Muscle of arm (tissue), 12 donors: Measurements from ENCODE around the gene HOPX. TPM values are rescaled to one million over a fixed set of nuclear protein-coding genes. Genes with fewer than 3 reads are reported as not detected.
"Not testable (repeated sequence)": the region's sequence is repeated elsewhere in the genome, so short reads cannot be mapped to it uniquely, and the experiment has no call there.

Experiments
- DNase-seq: peaks from one replicate; pipeline ENCODE4 v3.0.0-alpha.2; 2013
- polyA plus RNA-seq, 12 donors: library from polyadenylated mRNA; unstranded; fragments of 120-200 nt; gene quantifications; one replicate each; pipeline ENCODE4 v1.2.1, GENCODE V29; 2013; ENCODE audit not compliant: insufficient read length in 12 of 12

HOPX gene
- polyA plus RNA-seq, 12 donors = 16.9 to 39.2 (median 29.5) TPM; not detected in 1

DNA sequence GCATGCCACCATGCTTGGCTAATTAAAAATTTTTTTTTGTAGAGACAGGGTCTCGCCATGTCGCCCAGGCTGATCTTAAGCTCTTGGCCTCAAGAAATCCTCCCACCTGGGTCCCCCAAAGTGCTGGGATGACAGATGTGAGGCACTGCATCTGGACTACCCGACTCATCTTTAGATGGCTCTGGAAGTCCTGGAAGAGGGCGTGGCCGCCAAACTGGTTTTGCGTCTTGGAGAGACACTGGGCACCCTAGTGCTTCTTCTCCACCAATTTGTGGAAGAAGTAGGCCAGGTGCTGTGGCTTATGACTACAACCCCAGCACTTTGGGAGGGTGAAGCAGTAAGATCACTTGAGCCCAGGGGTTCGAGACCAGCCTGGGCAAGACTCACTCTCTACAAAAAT is 47.6 kb downstream of the HOPX start:
- no peak for DNase-seq

DNA sequence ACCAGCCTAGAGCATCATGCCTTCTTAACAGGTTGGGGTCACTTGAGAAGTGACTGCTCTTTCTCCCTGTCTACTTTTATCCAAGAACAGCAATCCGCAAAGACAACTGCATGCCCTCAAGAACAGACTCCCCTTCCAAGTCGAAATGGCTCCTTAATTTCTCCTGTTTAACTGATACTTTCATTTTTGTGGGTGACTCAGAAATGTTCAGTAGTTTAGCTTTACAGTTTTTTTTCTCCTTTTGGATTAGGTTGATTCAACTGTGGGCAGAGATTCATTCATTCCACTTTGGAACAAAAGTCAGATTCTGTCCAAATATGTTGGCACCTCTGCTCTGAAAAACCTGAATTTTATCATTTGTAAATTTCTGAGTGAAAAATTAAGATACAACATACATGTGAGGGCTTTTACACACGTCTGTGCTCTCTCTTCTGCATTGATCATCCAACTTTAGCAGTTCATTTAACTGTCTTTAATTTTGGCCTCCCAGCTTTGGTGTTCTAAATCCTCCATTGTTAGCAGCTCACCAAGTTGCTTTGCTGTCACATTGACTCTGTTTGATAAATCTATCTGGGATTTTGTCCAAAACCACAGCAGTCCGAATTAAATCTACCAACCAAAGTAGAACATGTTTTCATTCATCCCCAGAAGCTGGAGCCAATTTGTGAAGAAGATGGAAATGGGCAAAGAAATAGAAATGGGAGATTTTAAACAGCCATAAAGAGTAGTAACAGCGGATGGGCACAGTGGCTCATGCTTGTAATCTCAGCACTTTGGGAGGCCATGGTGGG is 50.0 kb downstream of the HOPX start:
- no peak for DNase-seq

DNA sequence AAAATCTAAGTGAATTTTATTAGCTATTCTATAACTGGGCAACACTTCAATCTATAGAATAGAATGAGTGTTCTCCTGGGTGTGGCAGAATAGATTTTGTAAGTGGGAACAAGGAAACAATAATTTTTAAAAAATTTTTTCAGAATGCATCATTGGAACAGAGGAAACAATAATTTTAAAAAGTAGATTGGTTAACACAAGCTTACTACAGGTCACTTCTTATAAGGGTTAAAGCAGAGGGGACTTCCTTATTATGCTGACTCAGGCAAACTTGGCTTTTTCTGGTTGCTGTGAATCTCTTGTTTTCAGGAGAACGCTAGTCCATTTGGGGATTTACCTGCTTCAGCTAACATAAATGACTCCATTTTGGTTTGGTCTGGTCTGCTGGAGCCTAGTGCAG is 52.5 kb downstream of the HOPX start:
- no peak for DNase-seq

DNA sequence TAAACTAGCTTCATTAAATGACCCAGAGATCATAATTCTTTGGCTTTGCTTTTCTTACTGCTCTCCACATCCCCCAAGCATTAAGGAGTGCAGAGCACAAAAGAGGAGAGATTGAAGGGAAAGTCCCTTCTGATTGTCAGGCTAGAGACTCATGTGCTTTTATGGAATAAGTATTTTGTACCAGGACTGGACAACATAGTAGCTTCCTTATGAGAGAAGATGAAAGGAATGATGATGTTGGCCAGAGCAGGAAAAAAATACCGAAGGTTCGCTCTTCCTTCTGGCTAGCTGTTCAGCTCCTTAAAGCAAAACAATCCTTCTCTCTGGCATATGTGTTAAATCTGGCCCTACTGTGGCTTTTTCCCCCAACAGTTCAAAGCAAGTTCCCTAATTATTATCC is 53.1 kb downstream of the HOPX start:
- no peak for DNase-seq

DNA sequence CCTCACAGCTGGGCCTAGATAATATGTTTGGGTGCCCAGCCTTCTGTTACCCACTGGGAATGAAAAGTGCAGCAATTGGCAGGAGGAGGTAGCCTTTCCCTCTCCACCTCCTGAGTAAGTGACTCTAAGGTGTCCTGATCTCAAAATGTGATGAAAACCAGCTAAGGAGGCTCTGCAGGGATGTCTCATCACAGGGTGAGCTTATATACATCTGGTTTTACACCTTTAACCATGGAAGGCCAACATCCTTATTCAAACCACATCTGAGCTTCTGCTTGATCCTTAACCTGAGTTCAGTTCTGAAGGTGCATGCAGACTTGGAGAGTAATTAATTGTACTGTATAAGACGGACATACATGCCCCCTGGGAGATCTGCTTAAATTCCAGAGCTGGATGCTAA is 53.7 kb downstream of the HOPX start:
- DNase-seq = no peak

DNA sequence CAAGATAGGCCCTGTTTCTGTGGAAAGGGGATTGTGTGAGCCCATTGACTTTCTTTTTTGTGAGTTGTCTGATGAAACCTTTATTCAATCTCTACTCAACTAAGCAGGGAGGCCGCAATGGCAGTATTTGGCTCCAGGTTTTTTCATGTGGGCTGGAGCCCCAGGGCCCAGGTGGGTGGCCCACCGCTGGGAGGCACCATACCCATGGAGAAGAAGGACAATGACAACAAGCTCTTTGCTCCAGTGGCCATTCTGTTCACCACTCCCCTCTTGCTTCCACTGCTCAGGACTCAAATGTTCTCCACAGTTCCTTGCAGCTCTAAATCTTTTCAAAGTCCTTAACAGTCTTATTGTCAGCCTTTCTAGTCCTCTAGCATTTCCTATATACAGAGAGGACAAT is 54.1 kb downstream of the HOPX start:
- no peak for DNase-seq

DNA sequence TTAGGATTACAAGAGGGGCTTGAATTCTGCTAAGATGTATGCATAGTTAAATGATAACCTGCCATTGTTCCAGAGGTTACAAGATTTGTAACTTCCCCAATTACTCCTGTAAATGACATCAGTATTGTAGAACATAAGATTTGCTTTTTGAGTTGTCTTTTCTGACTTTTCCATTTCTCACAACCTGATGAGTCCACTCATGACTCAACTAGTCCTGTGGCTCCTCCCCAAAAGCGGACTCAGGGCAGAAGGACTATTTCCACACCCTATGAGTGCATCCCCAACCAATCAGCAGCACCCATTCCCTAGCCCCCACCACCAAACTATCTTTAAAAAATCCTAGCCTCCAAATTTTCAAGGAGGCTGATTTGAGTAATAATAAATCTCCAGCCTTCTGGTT is 54.7 kb downstream of the HOPX start:
- DNase-seq = no peak

DNA sequence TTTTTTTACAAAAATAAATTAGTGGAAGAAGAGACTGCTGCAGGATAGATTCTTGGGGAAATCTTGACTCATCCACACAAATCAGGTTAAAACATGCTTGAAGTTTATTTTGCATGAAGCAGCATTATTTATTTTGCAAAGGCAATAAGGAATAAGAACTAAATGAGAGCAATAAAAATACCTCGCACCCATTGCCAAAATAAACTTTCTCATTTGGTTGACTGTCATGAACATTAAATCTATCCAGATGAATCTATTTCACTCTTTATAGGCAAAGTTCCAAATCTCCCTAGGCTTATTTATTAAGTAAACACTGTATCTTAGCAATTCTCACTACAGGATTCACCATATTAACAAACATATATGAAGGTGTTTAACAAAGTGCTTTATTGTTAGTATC is 58.9 kb downstream of the HOPX start:
- no peak for DNase-seq

DNA sequence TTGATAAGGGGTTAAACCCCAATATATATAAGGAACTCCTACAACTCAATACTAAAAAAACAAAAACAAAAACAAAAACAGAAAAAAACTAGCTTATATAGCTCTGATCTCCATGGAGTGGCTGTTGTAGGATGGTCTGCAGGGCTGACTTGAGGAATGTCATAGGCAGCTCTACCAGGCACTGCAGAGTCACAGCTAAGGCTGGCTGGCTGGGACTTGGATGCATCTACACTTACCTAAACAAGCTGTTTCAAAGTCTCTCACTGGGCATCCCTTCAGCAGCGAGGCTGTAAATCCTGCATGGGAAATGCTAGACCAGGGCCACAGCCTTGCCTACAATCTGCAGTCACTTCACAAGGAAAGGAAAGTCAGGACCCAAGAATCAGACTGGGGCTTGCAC is 61.3 kb downstream of the HOPX start:
- no peak for DNase-seq

DNA sequence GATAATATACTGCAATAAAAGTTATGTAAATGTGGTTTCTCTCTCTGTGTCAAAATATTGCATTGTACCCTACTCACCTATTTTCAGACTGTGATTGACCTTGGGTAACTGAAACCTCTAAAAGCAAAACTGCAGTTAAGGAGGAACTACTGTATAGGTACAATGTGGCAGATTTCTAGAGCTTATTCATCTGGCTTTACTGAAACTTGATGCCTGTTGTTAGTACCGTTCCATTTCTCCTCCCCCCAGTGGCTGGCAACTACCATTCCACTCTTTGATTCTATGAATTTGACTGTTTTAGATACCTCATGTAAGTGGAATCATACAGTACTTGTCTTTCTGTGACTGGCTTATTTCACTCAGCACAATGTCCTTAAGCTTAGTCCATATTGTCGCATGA is 61.9 kb downstream of the HOPX start:
- DNase-seq = no peak

DNA sequence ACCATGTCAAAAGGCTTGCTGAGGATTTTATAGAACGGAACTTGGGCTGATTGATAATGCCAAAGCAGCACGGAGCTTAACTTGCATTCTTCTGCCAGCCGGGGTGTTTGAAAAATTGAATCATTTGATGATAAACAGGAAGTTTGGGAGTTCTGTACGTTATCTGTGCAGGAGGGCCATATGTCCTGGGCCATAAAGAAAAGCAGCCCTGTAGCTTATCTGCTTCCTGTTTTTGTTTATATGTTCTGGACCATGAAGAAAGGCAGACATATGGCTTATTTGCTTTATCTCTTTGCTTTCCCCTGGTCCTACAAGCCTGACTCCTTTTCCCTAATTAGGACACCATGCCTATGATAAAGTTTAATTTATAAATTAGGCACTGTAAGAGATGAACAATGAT is 62.4 kb downstream of the HOPX start:
- DNase-seq = no peak

DNA sequence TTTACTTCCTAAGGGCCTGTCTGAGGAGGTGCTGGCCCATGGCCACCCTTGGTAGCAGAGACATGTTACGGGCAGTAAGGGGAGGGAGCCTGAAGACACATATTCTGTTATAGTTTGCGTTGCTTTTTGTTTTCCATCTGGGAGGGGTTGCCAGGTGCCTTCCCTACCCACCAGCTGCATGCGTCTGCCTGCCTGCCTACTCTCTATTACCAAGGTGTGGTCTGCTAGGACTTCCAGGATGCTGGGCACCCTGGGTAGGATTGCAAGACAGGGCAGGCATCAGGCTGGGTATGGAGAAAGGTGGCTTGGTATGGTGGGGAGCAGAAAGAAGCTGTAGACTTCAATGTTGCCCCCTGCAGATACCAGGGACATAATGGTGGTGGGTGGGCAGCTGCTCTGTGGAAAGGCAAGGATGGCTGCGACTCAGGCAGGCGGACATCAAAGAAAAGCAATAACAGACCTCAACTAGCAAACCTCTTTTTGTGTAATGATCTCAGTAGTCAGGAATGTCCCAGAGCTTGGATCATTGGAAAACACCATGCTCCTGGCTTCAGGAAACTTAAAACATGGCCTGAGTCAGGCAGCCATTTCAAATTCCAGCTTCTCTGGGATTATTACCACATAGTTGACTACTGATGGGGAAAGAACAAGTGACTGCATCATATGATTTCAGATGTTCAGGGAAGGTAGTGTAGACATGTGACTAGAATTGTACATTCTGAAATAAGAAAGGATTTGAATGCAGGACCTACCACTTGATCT is 67.8 kb downstream of the HOPX start:
- no peak for DNase-seq

DNA sequence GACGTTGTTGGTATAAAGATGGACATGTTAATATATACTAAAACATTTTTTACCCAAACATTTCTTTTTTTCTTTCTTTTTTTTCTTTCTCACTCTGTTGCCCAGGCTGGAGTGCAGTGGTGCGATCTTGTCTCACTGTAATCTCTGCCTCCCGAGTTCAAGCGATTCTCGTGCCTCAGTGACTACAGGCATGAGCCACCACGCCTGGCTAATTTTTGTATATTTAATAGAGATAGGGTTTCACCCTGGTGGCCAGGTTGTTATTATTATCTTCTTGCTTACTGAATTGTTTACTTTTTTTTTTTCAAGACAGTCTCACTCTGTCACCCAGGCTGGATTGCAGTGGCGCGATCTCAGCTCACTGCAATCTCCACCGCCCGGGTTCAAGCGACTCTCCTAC is 68.8 kb downstream of the HOPX start:
- no peak for DNase-seq

DNA sequence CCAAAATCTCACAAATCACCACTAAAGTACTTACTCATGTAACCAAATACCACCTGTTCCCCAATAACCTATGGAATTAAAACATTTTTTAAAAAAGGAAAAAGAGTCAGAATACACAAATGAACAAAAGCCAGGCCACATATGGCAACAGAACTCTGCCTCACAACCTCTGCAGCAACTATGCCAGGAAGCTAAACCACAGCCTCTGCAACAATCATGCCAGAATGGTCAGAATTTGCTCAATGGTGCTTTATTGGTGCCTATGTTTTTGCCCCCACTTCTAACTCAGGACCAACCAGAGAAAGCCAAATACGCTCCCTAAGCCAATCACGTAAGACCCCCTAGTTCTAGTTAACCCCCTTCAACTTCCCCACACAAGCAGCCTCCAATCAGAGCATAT is 69.6 kb downstream of the HOPX start:
- no peak for DNase-seq

DNA sequence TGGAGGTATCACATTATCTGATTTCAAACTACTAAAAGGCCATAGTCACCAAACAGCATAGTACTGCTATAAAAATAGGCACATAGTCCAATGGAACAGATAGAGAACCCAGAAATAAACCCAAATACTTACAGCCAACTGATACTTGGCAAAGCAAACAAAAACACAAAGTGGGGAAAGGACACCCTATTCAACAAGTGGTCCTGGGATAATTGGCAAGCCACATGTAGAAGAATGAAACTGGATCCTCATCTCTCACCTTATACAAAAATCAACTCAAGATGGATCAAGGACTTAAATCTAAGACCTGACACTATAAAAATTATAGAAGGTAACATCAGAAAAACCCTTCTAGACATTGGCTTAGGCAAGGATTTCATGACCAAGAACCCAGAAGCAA is 70.9 kb downstream of the HOPX start:
- DNase-seq = not testable (repeated sequence)

DNA sequence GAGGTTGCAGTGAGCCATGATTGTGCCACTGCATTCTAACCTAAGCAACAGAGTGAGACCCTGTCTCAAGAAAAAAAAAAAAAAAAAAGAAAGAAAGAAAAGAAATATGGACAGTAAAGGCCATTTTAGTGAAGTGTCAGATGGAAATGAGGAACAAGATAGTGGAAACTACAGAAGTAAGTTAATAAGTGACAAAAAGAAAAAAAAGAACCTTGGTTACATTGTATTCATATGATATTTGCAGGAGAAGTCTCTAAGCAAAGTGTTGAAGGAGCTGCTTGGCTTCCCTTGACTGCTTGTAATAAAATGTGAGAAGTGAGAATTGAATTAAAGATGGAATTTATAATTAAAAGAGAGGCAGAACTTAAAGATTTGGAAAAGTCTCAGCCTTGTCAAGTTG is 73.2 kb downstream of the HOPX start:
- DNase-seq = no peak

DNA sequence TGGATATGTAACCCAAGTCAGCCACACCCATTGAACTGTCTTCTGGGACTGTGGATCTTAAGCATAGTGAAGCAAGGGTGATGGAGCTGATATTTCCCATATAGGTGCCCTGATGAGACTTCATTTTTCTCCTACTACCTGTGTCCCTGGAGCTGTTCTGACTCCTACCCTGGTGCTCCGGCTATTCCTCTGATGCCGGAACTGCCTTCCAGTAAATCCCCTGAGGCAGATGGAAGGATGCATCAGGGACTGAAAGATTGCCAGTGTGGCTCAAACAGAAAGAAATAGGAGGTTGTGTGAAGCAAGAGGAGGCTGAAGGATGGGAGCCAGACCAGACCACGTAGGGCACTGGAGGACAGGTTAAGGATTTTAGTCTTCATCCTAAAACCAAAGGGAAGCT is 74.7 kb downstream of the HOPX start:
- no peak for DNase-seq

DNA sequence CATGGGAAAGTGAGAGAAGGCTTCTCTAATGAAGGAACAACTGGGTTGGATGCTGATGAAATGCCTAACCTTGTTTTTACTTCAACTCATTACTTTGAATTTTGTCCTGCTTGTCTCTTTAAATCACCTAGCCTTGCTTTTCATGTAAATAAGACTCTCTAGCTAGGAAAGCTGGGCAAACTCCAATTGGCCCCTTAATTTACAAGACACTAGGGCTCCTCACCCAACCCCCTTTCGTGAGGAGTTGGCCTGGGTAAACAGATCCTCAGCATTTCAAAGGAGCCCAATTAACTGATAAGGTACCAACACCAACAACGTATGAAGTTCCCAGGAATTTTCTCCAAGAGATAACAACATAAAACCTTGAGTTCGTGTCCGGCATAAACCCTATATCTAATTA is 75.6 kb downstream of the HOPX start:
- DNase-seq = not testable (repeated sequence)

DNA sequence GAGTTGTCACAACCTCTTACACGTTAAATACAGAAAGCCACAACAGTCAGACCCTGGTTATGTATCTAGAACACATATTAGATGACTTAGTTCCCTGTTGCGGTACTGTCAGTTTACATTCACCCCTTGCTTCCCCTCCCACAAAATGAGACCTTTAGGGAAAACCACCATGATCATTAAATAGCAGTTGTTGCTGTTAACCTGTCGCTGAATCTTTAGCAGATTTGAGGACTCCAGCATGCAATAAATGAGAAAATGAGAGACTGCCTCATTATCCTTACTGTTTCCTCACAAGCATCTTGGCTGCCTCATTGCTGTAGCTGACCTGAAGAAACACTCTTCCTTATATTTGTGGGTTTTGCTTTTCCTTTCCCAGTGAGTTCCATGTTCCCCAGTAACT is 77.8 kb downstream of the HOPX start:
- DNase-seq = no peak
